AG09319 (cell line): ENCODE results near the gene GLIS1.

ENCODE experiments used
- DNase-seq: peaks from one replicate; pipeline ENCODE4 v3.0.0-alpha.2; 2010; ENCODE audit warnings: low read depth; ENCODE audit errors: extremely low read depth
- CTCF ChIP-seq: IDR thresholded peaks from 2 replicates; pipeline ENCODE4 v1.5.1; 2011; ENCODE audit warnings: low read depth, mild to moderate bottlenecking, inconsistent platforms, low read length, moderate library complexity

The GLIS1 gene

DNA sequence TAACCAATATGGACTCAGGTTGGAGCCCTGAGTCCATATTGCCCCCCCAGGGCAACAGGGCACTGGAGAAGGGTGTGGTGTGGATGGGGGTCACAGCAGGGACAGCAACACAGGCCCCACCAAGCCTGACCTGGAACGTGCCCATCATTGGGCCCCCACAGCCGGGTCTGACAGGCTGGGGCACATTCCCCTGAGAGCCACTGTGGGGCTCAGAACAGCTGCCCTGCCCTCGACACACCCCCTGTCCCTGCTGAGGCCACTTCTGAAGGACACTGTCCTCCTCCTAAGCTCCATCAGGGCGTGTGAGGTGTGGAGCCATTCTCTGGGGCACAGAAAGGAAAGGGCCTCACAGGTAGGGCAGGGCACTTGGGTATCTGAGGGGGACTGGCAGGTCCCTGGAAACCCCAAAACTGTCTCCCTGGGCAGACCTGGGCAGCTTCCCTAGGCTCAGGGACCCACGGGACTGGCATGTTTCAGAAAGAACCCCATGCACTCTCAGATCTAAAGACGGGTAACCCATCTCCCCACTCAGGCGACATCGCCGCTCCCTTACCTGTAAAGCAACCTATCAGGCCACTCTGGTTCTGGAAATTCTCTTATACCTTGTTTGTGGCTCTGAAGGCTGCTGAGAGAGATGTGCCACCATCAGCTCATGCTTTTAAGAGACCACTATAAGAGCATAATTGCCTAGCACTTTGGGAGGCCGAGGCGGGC lies 184.2 kb downstream of the GLIS1 start:
- TF ChIP-seq CTCF: no peak
- DNase-seq: no peak

DNA sequence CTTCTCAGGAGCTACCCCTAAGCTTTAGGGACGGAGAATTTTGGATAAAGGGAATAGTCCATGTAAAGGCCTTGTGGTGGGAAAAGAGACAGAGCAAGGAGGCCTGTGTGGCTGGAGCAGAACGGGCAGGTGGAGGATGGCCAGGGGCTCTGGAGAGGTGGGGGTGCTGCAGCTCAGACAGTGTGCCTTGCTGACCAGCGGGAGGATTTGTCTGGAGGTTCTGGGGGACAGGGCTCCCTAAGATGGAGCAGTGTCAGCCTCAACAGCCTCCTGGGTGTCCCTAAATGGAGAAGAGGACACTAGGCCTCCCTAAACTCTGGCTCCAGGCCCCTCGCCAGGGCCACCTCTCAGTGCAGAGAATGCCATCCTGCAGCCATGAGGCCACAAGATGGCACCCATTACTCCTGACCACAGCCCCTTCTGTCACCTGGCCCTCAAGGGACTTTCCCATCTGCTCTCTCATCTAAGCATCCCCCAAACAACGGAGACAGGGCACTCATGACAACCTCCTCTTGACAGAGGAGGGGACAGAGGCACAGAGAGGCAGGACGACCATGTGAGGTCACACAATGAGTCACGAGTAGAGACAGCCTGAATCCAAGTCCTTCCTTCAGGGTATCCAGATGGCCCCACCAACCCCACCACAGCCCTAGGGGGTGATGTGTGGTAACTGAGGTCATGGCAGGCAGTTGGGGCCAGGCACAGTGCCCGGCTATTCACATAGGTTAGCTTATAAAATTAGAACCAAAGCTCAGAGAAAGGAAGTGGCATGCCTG lies 185.0 kb downstream of the GLIS1 start:
- TF ChIP-seq CTCF: no peak
- DNase-seq: no peak

DNA sequence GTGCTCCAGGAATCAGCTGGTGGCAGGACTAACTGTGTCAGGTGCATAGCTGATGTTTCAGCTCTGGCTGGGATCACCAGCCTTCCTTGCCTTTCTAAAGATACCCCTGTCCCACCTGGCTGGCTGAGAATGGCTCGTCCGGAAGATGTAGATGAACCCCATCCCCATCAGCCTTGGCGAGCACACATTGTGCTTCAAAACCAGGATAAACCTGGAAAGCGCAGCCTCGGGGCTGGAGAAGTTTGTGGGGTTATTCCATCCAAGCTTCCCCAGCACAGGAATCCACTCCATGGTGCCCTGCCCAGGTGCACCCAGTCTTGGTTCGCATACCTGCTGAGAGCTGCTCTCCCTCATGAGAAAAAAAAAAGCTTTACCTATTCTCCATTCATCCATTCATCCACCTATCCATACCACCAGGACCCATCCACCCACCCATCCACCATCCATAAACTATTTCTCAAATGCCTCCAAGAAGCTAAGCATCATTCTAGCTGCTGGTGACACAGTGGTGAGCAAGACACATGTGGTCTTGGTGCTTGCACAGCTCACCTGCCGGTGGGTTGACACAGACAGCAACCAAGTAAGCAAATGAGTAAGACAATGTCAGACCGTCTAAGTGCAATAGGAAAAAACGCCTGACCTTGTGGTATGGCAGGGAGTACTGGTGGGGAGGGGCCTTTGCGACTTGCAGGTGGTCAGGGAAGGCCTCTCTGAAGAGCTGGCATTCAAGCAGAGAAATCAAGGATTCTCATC lies 185.8 kb downstream of the GLIS1 start:
- no peak for DNase-seq
- TF ChIP-seq CTCF: no peak

GRCh38 chr1:53552146-53552861 lies 186.7 kb downstream of the GLIS1 start:
- no peak for TF ChIP-seq CTCF
- DNase-seq: no peak

DNA sequence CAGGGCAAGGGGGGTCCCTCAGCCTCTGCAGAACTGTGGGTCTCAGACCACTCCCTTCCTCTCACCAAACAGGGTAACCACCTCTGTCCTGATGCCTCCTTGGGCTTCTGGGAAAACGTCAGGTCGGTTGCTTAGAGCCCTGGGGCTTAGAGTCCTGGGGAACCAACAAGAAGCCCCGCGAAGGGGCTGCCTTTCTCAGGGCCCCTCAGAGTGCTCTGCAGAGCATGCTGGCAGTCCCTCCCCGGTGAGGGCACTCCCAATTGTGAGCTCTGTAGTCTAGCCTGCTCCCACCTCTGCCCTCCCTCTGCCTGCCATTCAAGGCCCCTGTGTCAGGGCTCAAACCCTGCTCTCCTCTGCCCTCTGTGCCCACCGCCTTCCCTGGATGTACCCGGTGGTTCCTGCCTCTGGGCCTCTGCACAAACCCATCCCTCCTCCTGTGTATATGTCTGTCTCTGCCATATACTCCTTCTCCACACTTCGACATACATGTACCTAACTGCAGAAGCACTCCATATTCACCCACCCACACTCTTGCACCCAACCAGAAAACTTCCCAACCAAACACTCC lies 187.5 kb downstream of the GLIS1 start:
- no peak for DNase-seq
- TF ChIP-seq CTCF: no peak

DNA sequence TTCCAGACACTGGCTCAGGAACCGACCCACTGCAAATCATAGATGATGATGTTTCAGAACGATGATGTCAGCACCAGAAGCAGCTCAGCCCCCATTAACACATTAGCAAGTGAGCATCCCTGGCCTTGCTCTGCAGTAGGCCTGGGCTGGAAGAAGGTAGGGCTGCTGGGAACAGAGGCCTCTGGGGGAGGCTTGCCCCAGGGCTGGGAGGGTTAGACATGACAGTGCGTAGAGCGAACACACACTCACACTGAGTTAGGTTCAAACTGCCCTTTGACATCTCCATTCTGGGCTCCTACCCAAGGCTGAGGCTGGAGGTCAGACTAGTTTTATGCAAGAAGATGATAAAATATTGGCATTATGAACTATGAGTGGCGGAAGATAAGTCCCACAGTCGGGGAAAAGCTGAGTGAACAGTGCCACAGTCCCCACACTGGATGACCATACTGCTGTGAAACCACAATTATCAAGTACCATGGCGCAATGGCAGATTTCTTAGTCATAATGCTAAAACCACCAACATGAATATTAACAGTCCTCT lies 188.7 kb downstream of the GLIS1 start:
- no peak for DNase-seq
- TF ChIP-seq CTCF: no peak
